BLaER1 (cell line): ENCODE data around the gene TMEM191C.
"Not testable (repeated sequence)": the region's sequence is repeated elsewhere in the genome, so short reads cannot be mapped to it uniquely, and the experiment has no call there.

Experiments used
- H3K27ac ChIP-seq: shearing (Covaris generic); formaldehyde crosslinking; 2 replicates; pipeline ENCODE4 v1.8.1; 2022
- H3K27me3 ChIP-seq: shearing (Covaris generic); formaldehyde crosslinking; 2 replicates; pipeline ENCODE4 v1.8.1; 2022
- H3K36me3 ChIP-seq: shearing (Covaris generic); formaldehyde crosslinking; 2 replicates; pipeline ENCODE4 v1.8.1; 2022
- H3K4me1 ChIP-seq: shearing (Covaris generic); formaldehyde crosslinking; 2 replicates; pipeline ENCODE4 v1.8.1; 2022
- H3K4me2 ChIP-seq: shearing (Covaris generic); formaldehyde crosslinking; 2 replicates; pipeline ENCODE4 v1.8.1; 2022
- H3K4me3 ChIP-seq: shearing (Covaris generic); formaldehyde crosslinking; 2 replicates; pipeline ENCODE4 v1.8.1; 2022
- H3K9ac ChIP-seq: shearing (Covaris generic); formaldehyde crosslinking; 2 replicates; pipeline ENCODE4 v1.8.1; 2022
- H3K9me3 ChIP-seq: shearing (Covaris generic); formaldehyde crosslinking; 2 replicates; pipeline ENCODE4 v1.8.1; 2022
- H4K20me1 ChIP-seq: shearing (Covaris generic); formaldehyde crosslinking; 2 replicates; pipeline ENCODE4 v1.8.1; 2022
- Cebpa-rat ChIP-seq: shearing (Covaris generic); IDR thresholded peaks from 2 replicates; pipeline ENCODE4 v1.8.1; 2022

The TMEM191C gene

DNA sequence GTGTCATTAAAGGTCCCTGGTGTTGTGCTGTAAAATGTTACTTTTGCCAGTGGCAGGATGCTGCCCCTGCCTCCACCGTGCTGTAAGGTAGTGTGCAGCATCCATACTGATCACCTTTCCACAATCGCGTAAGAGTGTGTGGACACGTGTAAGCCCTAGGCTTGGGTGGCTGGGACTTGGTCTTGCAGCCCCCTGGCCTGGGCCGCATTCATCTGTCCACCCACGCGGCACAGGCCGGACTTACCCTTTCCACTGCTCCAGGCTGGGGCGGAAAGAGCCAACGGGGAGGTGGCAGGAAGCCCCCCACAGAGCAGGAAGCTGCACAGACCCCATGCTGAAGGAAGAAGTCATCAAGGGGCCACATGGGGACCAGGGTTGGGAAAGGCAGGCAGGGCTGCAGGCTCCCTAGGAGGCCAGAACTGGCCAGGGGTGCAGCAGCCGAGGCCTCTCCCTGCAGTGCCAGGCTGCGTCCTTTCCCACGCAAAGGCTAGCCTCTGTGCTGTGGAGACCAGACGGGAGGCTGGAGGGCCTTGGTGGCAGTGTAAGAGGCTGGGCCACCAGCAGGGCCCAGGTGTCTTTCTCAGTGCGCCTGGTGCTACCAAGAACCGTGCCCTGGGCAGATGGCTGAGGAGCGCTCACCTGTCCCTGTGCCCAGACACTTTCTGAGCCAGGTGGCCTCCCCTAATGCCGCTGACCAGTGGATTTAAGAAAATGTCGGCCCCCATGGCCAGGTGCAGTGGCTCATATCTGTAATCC is 11.7 kb upstream of the TMEM191C start:
- Histone ChIP-seq H3K36me3 (no peaks in the 10 kb centered on the region), H3K9me3 (no peaks in the 10 kb centered on the region), H4K20me1 (peaks cover 19% of the 10 kb centered on the region), H3K4me3 (no peak overlapping the region), H3K4me2 (no peak overlapping the region), H3K27me3 (no peaks in the 10 kb centered on the region), H3K9ac (no peak overlapping the region), H3K27ac (no peak overlapping the region), H3K4me1 (peaks cover 34% of the 10 kb centered on the region)
- TF ChIP-seq Cebpa-rat = no peak

GRCh38 chr22:21457023-21457787 is 10.0 kb upstream of the TMEM191C start:
- no peaks in the 10 kb centered on the region for H3K27me3 ChIP-seq

GRCh38 chr22:21462672-21463071 is 4.5 kb upstream of the TMEM191C start:
- not testable (repeated sequence) for H3K4me2 ChIP-seq, H3K4me3 ChIP-seq, H3K9me3 ChIP-seq, H3K36me3 ChIP-seq, H3K4me1 ChIP-seq, H3K9ac ChIP-seq, H4K20me1 ChIP-seq, H3K27me3 ChIP-seq, H3K27ac ChIP-seq

More at GRCh38 chr22:21457023-21457787, 10.0 kb upstream of the TMEM191C start:
- H3K9ac ChIP-seq = no peak overlapping the region
- no peaks in the 10 kb centered on the region for H3K9me3 ChIP-seq
- no peak overlapping the region for H3K27ac ChIP-seq
- no peak overlapping the region for H3K4me2 ChIP-seq
- H3K36me3 ChIP-seq = no peaks in the 10 kb centered on the region
- no peak overlapping the region for H3K4me3 ChIP-seq
- peaks cover 18% of the 10 kb centered on the region for H3K4me1 ChIP-seq
- no peak for TF ChIP-seq Cebpa-rat
- peaks cover 4% of the 10 kb centered on the region; the same call in 1 of the 2 replicates for H4K20me1 ChIP-seq

DNA sequence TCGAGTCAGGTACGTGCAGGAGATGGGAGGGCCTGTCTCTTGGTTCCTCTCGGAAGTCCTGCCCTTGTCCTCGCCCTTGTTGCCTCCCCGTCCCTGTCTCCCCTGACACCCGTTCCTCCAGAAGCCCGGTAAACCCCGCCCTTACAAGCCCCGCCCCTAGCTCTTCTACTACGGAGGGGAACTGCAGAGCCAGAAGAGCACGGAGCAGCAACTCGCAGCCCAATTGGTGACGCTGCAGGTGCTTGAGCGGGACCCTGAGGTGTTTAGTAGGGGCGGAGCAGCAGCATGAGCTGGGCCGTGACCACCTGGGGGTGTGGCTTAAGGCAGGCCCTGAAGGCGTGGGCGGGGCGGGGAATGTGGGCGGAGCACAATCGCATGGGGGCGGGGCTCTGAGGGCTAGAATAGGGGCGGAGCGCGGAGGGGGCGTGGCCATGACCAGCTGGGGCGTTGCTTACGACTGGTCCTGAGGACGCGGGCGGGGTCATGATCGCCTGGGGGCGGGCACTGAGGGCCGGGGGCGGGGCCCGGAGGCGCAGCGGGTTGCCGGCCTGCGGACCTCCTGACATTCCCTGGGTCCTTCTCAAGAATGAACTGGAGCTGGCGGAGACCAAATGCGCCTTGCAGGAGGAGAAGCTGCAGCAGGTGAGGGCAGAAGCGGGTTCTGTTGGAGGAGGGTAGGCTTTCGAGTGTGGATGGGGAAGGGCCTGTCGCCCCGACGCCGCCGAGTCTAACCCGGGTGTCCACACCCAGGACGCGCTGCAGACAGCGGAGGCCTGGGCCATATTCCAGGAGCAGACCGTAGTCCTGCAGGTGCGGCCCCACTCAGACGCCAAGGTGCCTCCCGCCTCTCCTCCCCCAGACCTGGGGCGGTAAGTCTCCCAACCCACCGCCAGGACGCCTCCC is 1.3 kb downstream of the TMEM191C start:
- H3K27me3 ChIP-seq, H4K20me1 ChIP-seq, H3K9me3 ChIP-seq, H3K4me2 ChIP-seq, H3K36me3 ChIP-seq, H3K27ac ChIP-seq, H3K4me3 ChIP-seq, H3K9ac ChIP-seq, H3K4me1 ChIP-seq: not testable (repeated sequence)

- not testable (repeated sequence) for H3K36me3 ChIP-seq, H3K4me1 ChIP-seq, H3K4me3 ChIP-seq, H3K9me3 ChIP-seq, H3K27ac ChIP-seq, H3K27me3 ChIP-seq, H3K4me2 ChIP-seq, H4K20me1 ChIP-seq, H3K9ac ChIP-seq
Observed at GRCh38 chr22:21469097-21469994, 2.2 kb downstream of the TMEM191C start.

- not testable (repeated sequence) for H4K20me1 ChIP-seq, H3K4me3 ChIP-seq, H3K9ac ChIP-seq, H3K4me2 ChIP-seq, H3K4me1 ChIP-seq, H3K36me3 ChIP-seq, H3K27ac ChIP-seq, H3K27me3 ChIP-seq, H3K9me3 ChIP-seq
Observed at GRCh38 chr22:21472984-21473383, 5.8 kb downstream of the TMEM191C start.

GRCh38 chr22:21473664-21474063 is 6.5 kb downstream of the TMEM191C start:
- H3K4me2 ChIP-seq, H3K4me3 ChIP-seq, H3K27ac ChIP-seq, H3K4me1 ChIP-seq, H3K27me3 ChIP-seq, H3K36me3 ChIP-seq, H3K9me3 ChIP-seq, H4K20me1 ChIP-seq, H3K9ac ChIP-seq: not testable (repeated sequence)

DNA sequence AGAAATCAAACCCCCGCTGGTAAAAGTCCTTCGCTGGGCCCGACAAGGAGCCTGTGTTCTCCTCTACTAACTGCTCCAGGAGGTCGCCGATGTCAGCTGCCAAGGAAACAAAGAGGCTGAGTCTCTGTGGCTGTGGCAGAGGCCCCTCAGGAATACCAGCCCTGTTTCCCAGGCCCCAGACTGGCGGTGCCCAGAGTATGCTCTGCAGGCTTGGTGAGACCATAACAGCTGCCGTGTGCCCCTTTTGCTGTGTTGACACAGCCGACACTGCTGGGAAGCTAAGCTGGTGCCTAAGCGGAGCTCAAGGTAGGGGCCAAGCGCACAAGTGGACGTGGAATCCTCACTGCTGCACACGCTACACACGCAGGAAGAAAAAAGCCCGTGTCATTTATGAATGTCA is 16.9 kb downstream of the TMEM191C start:
- H3K9me3 ChIP-seq, H3K27me3 ChIP-seq, H3K27ac ChIP-seq, H3K4me2 ChIP-seq, H3K36me3 ChIP-seq, H3K4me3 ChIP-seq, H4K20me1 ChIP-seq, H3K4me1 ChIP-seq, H3K9ac ChIP-seq: not testable (repeated sequence)

GRCh38 chr22:21487723-21488122 is 20.5 kb downstream of the TMEM191C start:
- not testable (repeated sequence) for H3K9ac ChIP-seq, H3K9me3 ChIP-seq, H3K4me1 ChIP-seq, H3K4me3 ChIP-seq, H4K20me1 ChIP-seq, H3K36me3 ChIP-seq, H3K27me3 ChIP-seq, H3K4me2 ChIP-seq, H3K27ac ChIP-seq

GRCh38 chr22:21489149-21489680 is 22.0 kb downstream of the TMEM191C start:
- not testable (repeated sequence) for H3K9me3 ChIP-seq, H3K4me1 ChIP-seq, H4K20me1 ChIP-seq, H3K27ac ChIP-seq, H3K4me3 ChIP-seq, H3K27me3 ChIP-seq, H3K36me3 ChIP-seq, H3K9ac ChIP-seq, H3K4me2 ChIP-seq

DNA sequence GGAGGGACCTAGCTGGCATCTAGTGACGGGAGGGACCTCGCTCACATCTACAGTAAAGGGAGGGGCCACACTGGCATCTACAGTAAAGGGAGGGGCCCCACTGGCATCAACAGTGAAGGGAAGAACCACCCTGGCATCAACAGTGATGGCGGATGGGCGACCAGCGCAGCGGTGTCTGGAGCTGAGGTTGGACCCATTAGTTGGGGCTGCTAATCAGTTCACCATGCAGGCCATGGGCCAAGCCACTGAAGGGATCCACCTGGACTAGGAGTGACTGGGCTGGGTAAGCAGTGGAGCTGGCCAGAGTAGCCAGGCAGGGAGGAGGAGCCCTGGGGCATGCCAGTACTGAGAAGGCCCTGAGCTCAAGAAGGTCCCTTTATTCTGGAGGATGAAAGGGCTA is 23.4 kb downstream of the TMEM191C start:
- not testable (repeated sequence) for H4K20me1 ChIP-seq, H3K36me3 ChIP-seq, H3K9ac ChIP-seq, H3K27me3 ChIP-seq, H3K4me3 ChIP-seq, H3K27ac ChIP-seq, H3K4me2 ChIP-seq, H3K9me3 ChIP-seq, H3K4me1 ChIP-seq

DNA sequence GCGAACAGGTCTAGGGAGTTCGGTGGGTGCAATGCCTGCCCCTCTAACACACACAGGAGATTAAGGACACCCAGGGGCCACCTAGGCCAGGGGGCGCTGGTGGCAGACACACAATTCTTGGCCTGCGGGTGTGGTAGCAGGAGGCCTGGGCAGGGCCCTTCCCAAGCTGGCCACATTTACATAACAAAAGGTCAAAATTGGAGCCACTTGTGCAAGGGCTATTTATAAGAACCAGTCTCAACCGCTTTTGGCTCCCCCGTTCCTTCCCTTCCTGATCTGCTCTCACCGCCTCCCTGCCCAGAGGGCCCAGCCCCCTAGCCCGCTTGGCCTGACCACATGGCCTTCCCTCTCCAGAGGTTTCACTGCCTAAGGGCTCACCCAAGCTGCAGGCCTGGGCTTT is 25.1 kb downstream of the TMEM191C start:
- H3K4me3 ChIP-seq, H3K4me2 ChIP-seq, H4K20me1 ChIP-seq, H3K9ac ChIP-seq, H3K27me3 ChIP-seq, H3K9me3 ChIP-seq, H3K27ac ChIP-seq, H3K4me1 ChIP-seq, H3K36me3 ChIP-seq: not testable (repeated sequence)
